Measurements from ENCODE around the gene SOBP.

DNA sequence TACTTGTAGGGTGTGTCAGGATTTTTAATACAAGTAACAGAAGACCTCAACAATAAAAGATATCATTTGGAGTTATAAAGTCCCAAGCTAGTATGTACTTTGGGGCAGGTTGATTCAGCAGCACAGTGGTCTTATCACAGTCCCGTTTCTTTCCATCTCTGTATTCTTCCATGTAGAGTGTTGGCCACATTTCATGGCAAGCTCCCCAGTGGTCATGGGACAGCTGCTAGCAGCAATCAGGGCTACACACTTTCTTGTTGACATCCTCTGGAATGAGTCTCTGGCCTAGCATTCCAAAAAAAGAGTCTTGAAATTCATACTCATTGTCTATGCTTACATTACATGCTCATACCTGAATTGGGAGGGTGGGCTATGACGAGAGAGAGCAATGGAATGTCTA is 53.2 kb downstream of the SOBP start:
- TF ChIP-seq CTCF (IDR thresholded peaks at IDR 0.05), result no peak
- TF ChIP-seq POLR2A (IDR thresholded peaks at IDR 0.05), result no peak
